Measurements from ENCODE around the gene FAM120C. TPM values are rescaled to one million over a fixed set of nuclear protein-coding genes. Genes with fewer than 3 reads are reported as not detected.

Gene FAM120C
- total RNA-seq, 2 donors from 2014 or later: 3.6 to 4.4 TPM

DNA sequence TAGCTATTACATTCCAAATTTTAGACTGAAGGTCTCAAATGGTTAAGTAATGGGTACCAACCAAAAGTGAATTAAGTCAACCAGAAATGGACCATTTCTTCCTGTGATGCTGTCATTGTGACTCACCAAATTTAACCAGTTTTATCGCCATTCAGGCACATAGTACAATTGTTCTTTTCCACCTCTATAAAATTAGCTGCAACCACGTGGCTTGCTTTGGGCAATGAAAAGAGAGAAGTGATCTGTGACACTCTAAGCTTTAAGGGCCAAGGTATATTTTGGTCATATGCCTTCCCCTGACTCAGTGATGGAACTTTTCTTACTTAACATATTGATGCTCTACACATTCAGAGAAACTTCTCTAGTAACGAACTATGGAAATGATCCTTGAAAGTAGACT lies 118.5 kb downstream of the FAM120C start:
- Histone ChIP-seq H3K9ac (ENCODE audit: low read depth in 2 of 2, low read length in 2 of 2) (no peak overlapping the region), H3K27ac (no peak overlapping the region), H3K36me3 (no peaks in the 10 kb centered on the region), H3K4me3 (no peak overlapping the region), H3K27me3 (no peaks in the 10 kb centered on the region), H3K4me1 (no peaks in the 10 kb centered on the region), H3K9me3 (no peaks in the 10 kb centered on the region)
- TF ChIP-seq, protein P1, sequence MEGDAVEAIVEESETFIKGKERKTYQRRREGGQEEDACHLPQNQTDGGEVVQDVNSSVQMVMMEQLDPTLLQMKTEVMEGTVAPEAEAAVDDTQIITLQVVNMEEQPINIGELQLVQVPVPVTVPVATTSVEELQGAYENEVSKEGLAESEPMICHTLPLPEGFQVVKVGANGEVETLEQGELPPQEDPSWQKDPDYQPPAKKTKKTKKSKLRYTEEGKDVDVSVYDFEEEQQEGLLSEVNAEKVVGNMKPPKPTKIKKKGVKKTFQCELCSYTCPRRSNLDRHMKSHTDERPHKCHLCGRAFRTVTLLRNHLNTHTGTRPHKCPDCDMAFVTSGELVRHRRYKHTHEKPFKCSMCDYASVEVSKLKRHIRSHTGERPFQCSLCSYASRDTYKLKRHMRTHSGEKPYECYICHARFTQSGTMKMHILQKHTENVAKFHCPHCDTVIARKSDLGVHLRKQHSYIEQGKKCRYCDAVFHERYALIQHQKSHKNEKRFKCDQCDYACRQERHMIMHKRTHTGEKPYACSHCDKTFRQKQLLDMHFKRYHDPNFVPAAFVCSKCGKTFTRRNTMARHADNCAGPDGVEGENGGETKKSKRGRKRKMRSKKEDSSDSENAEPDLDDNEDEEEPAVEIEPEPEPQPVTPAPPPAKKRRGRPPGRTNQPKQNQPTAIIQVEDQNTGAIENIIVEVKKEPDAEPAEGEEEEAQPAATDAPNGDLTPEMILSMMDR (IDR thresholded peaks at IDR 0.05): no peak
- intact Hi-C loops (cut with DNase I): no loop called here
- DNase-seq: no peak

DNA sequence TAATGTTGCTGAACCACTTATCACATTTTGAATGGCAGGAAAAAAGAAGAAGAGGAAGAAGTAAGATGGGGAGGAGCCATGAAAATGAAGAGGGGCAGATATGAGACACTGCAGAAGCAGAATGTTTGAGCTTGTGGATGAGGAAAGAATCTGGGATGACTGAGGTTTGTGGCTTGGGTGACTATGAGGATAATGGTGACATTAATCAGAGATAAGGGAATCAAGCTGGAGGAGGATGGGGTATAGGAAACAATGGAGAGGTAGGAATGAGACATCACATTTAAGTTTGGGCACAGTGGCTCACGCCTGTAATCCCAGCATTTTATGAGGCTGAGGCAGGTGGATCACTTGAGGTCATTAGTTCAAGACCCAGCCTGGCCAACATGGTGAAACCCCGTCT lies 119.7 kb downstream of the FAM120C start:
- intact Hi-C loops (cut with DNase I): no loop called here
- DNase-seq: no peak
- no peak overlapping the region for H3K4me3 ChIP-seq
- no peaks in the 10 kb centered on the region for H3K27me3 ChIP-seq
- no peaks in the 10 kb centered on the region for H3K9me3 ChIP-seq
- no peak overlapping the region for H3K27ac ChIP-seq
- TF ChIP-seq, protein P1 (IDR thresholded peaks at IDR 0.05): no peak
- H3K36me3 ChIP-seq: no peaks in the 10 kb centered on the region
- H3K9ac ChIP-seq (ENCODE audit: low read depth in 2 of 2, low read length in 2 of 2): no peak overlapping the region
- no peaks in the 10 kb centered on the region for H3K4me1 ChIP-seq

DNA sequence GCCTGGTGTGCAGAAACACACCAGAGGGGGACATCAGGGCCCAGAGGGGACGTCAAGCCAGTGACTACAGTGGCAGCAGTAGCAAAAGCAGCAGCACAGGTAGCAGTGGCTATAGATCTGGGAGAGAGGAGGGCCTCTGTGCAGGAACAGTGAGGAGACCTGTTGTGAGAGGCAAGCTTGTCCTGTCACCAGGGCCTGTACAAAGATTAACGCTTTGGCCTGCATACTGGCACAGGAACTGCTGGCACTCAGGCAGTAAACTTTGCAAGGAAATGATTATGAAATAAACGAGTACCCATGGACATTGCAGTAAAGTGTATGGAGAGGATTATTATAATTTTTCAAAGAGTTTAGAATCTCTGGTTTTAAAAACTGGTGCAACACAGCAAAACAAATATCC lies 133.3 kb downstream of the FAM120C start:
- TF ChIP-seq, protein P1 (IDR thresholded peaks at IDR 0.05): no peak
- no peaks in the 10 kb centered on the region for H3K4me1 ChIP-seq
- no peak overlapping the region for H3K27ac ChIP-seq
- H3K27me3 ChIP-seq: no peaks in the 10 kb centered on the region
- H3K9ac ChIP-seq (ENCODE audit: low read depth in 2 of 2, low read length in 2 of 2): no peak overlapping the region
- intact Hi-C loops (cut with DNase I): no loop called here
- H3K9me3 ChIP-seq: no peaks in the 10 kb centered on the region
- H3K4me3 ChIP-seq: no peak overlapping the region
- H3K36me3 ChIP-seq: no peaks in the 10 kb centered on the region
- no peak for DNase-seq

DNA sequence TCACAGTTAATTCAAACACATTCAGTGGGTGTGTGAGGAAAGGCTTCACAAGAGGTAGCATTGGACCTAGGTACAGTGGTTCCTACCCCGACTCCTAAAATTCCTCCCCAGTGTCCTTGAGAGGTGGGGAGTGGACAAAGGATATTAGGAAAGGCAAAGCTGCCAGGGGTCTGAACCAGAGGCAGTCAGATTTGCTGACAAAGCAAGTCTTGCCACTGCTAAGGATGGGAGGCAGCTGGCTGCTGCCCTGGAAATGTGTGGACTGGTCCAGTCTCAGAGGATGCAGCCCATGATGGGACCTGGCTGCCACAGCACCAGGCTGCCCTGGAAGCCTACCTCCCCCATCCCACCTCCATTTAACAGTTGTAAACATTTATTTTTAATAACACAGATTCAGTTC lies 134.6 kb downstream of the FAM120C start:
- Histone ChIP-seq H3K4me3 (no peak overlapping the region), H3K9ac (ENCODE audit: low read depth in 2 of 2, low read length in 2 of 2) (no peak overlapping the region), H3K4me1 (no peaks in the 10 kb centered on the region), H3K27me3 (no peaks in the 10 kb centered on the region), H3K27ac (no peak overlapping the region), H3K9me3 (no peaks in the 10 kb centered on the region), H3K36me3 (no peaks in the 10 kb centered on the region)
- DNase-seq: no peak
- intact Hi-C loops (cut with DNase I): no loop called here
- TF ChIP-seq, protein P1 (IDR thresholded peaks at IDR 0.05): no peak

DNA sequence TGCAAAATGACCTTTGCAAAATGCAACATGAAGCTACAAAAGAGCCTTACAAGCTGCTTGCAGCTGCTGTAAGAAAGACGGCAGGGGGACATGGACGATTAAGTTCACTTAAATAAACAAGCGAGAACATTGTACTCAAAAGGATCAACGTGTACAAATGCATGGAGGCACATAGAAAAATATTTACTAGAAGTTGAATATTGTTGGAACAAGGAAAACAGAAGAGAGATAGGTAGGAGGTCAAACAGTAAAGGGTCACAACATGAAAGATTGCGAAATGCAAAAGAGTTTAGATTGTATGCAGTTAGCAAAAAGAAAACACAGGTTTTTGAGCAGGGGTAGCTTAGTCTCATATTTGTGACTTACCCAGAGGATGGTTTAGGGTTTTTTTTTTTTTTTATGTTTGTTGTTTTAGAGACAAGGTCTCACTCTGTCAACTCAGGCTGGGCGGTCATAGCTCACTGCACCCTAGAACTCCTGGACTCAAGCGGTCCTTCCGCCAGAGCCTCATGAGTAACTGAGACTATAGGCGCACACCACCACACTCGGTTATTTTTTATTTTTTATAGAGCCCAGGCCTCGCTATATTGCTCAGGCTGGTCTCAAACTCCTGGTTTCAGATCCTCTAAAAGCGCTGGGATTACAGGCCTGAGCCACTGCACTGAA lies 137.4 kb downstream of the FAM120C start:
- TF ChIP-seq, protein P1 (IDR thresholded peaks at IDR 0.05): no peak
- H3K27me3 ChIP-seq: no peaks in the 10 kb centered on the region
- H3K36me3 ChIP-seq: no peaks in the 10 kb centered on the region
- no peaks in the 10 kb centered on the region for H3K9me3 ChIP-seq
- H3K4me3 ChIP-seq: no peak overlapping the region
- no peaks in the 10 kb centered on the region for H3K4me1 ChIP-seq
- DNase-seq: no peak
- intact Hi-C loops (cut with DNase I): no loop called here
- no peak overlapping the region for H3K27ac ChIP-seq
- H3K9ac ChIP-seq (ENCODE audit: low read depth in 2 of 2, low read length in 2 of 2): no peak overlapping the region

Measured in colonic mucosa (tissue), 4 donors.